Glutamatergic neuron (in vitro differentiated cells): Measurements from ENCODE around the gene RNF222. TPM values are rescaled to one million over a fixed set of nuclear protein-coding genes. Genes with fewer than 3 reads are reported as not detected.
"Not testable (repeated sequence)": the region's sequence is repeated elsewhere in the genome, so short reads cannot be mapped to it uniquely, and the experiment has no call there.

Experiments used
- DNase-seq: peaks from one replicate; pipeline ENCODE4 v3.0.0; 2022
- H3K27ac Mint-ChIP-seq: one replicate; pipeline ENCODE4 v1.8.0; 2020; ENCODE audit warnings: mild to moderate bottlenecking, mixed read lengths, inconsistent platforms; ENCODE audit not compliant: unreplicated experiment
- H3K27me3 Mint-ChIP-seq: one replicate; pipeline ENCODE4 v1.8.0; 2020; ENCODE audit warnings: mild to moderate bottlenecking, moderate library complexity, mixed read lengths, inconsistent platforms; ENCODE audit not compliant: unreplicated experiment
- H3K36me3 Mint-ChIP-seq: one replicate; pipeline ENCODE4 v1.8.0; 2020; ENCODE audit warnings: mild to moderate bottlenecking, mixed read lengths, inconsistent platforms; ENCODE audit not compliant: unreplicated experiment
- H3K4me1 Mint-ChIP-seq: one replicate; pipeline ENCODE4 v1.8.0; 2020; ENCODE audit warnings: mild to moderate bottlenecking, low read depth, mixed read lengths, inconsistent platforms; ENCODE audit not compliant: unreplicated experiment
- H3K4me3 Mint-ChIP-seq: one replicate; pipeline ENCODE4 v1.8.0; 2020; ENCODE audit warnings: mild to moderate bottlenecking, mixed read lengths, inconsistent platforms; ENCODE audit not compliant: unreplicated experiment
- H3K9me3 Mint-ChIP-seq: one replicate; pipeline ENCODE4 v1.8.0; 2020; ENCODE audit warnings: mild to moderate bottlenecking, moderate library complexity, mixed read lengths, inconsistent platforms; ENCODE audit not compliant: unreplicated experiment
- total RNA-seq: library from RNA; stranded (reverse); fragmentation: NEBNext Ultra II Directional; extraction: Animal tissue kit (Norgen Biotek cat#: 25700); gene quantifications from one replicate; pipeline ENCODE4 v1.2.1, GENCODE V29; 2021; ENCODE audit not compliant: unreplicated experiment
- TF ChIP-seq, protein P1 (sequence below): fragments of 200-600 bp; sonication (generic); IDR thresholded peaks from one replicate; pipeline ENCODE4 v1.5.0; 2021; ENCODE audit not compliant: partially characterized antibody, unreplicated experiment

Gene RNF222
- total RNA-seq, 1 donor from 2014 or later = not detected

- H3K4me1 Mint-ChIP-seq = peaks cover 3% of the 10 kb centered on the region
- H3K4me3 Mint-ChIP-seq = no peak overlapping the region
- no peak for DNase-seq
- H3K36me3 Mint-ChIP-seq = no peaks in the 10 kb centered on the region
- no peaks in the 10 kb centered on the region for H3K27me3 Mint-ChIP-seq
- H3K27ac Mint-ChIP-seq = no peak overlapping the region
- no peaks in the 10 kb centered on the region for H3K9me3 Mint-ChIP-seq
- TF ChIP-seq, protein P1, sequence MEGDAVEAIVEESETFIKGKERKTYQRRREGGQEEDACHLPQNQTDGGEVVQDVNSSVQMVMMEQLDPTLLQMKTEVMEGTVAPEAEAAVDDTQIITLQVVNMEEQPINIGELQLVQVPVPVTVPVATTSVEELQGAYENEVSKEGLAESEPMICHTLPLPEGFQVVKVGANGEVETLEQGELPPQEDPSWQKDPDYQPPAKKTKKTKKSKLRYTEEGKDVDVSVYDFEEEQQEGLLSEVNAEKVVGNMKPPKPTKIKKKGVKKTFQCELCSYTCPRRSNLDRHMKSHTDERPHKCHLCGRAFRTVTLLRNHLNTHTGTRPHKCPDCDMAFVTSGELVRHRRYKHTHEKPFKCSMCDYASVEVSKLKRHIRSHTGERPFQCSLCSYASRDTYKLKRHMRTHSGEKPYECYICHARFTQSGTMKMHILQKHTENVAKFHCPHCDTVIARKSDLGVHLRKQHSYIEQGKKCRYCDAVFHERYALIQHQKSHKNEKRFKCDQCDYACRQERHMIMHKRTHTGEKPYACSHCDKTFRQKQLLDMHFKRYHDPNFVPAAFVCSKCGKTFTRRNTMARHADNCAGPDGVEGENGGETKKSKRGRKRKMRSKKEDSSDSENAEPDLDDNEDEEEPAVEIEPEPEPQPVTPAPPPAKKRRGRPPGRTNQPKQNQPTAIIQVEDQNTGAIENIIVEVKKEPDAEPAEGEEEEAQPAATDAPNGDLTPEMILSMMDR = no peak
Measured at GRCh38 chr17:8353736-8354135, 43.9 kb downstream of the RNF222 start.

DNA sequence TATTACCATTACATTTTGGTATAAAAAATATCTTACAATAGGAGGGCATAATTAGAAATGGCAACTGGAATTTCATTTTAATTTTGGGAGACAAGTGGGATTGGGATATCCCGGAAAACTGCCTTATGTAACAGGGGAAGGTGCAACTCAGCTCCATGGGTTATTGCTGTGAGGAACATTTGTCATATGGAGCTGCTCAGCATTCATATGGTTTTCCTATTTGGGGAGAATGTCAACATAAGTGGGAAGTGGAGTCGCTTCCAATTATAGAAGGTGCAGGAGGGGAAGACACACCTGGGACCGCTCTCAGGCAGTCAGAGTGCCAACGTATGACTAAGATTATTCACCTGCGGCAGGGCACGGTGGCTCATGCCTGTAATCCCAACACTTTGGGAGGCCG lies 47.3 kb downstream of the RNF222 start:
- peaks cover 3% of the 10 kb centered on the region for H3K27me3 Mint-ChIP-seq
- no peak overlapping the region for H3K4me3 Mint-ChIP-seq
- no peak overlapping the region for H3K27ac Mint-ChIP-seq
- TF ChIP-seq, protein P1 = no peak
- no peaks in the 10 kb centered on the region for H3K9me3 Mint-ChIP-seq
- no peaks in the 10 kb centered on the region for H3K36me3 Mint-ChIP-seq
- H3K4me1 Mint-ChIP-seq = no peaks in the 10 kb centered on the region
- no peak for DNase-seq

DNA sequence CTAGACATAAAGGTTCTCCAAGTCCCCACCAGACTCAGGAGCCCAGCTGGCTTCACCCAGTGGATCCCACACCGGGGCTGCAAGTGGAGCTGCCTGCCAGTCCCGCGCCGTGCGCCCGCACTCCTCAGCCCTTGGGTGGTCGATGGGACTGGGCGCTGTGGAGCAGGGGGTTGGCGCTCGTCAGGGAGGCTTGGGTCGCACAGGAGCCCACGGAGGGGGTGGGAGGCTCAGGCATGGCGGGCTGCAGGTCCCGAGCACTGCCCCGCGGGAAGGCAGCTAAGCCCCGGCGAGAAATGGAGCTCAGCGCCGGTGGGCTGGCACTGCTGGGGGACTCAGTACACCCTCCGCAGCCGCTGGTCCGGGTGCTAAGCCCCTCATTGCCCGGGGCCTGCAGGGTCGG lies 50.6 kb downstream of the RNF222 start:
- H3K4me3 Mint-ChIP-seq, H3K9me3 Mint-ChIP-seq, H3K4me1 Mint-ChIP-seq, H3K27me3 Mint-ChIP-seq, H3K36me3 Mint-ChIP-seq, DNase-seq, H3K27ac Mint-ChIP-seq: not testable (repeated sequence)

DNA sequence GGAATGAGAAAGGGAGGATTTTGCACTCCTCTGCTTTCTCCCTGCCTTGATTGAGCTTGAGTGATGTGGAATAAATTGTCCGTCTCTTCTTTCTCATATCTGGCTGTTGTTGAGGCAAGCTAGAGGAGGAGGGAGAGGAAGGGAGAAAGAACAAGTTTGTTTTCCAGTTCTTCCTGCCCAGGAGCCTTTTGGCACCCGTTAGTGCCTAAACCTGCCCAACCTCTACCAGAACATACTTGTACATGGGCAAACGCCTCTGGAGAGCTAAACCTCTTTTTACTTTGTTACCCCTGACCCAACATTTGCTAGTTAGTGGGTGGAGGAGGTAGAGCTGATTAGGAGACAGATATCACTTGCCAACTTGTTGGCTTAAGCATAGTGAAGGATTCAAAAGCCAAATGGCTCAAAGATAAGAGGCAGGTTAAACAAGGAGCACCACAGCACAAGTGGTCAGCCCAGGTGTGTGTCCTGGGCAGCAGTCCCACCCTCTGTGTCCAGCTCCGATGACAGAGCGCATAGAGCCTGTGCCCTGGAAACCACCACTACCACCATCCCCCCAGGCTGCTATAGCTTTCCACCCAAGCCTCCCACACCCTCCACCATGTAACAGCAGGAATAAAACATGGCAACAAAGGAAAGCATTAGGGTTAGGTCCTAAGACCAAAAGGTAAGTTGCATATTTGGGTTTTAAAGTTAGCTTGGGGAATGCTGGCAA lies 51.5 kb downstream of the RNF222 start:
- Mint-ChIP-seq H3K27ac (no peak overlapping the region), H3K27me3 (peaks cover 3% of the 10 kb centered on the region), H3K9me3 (no peaks in the 10 kb centered on the region), H3K4me1 (no peaks in the 10 kb centered on the region), H3K36me3 (no peaks in the 10 kb centered on the region), H3K4me3 (no peak overlapping the region)
- no peak for DNase-seq
- TF ChIP-seq, protein P1 = no peak

GRCh38 chr17:8345052-8345690 lies 52.5 kb downstream of the RNF222 start:
- TF ChIP-seq, protein P1 = no peak
- DNase-seq = no peak
- Mint-ChIP-seq H3K27me3 (peaks cover 3% of the 10 kb centered on the region), H3K9me3 (no peaks in the 10 kb centered on the region), H3K27ac (no peak overlapping the region), H3K36me3 (no peaks in the 10 kb centered on the region), H3K4me3 (no peak overlapping the region), H3K4me1 (no peaks in the 10 kb centered on the region)
